GM12878 (cell line): Measurements from ENCODE around the gene TMEM151A. TPM values are rescaled to one million over a fixed set of nuclear protein-coding genes. Genes with fewer than 3 reads are reported as not detected.

ENCODE experiments used
- ATAC-seq: fragments of 200-7000 bp; cut with Tn5 transposase; 3 replicates; pipeline ENCODE4 v1.9.1; 2020; ENCODE audit warnings: mild to moderate bottlenecking, moderate library complexity
- BruUV-seq: library from RNA; stranded (reverse); fragments of 400-500 nt; replicated peaks from 2 replicates; lab custom pipeline; 2021; lab: Mats Ljungman, UMichigan
- CTCF ChIA-PET: fragments of 300-600 bp; sonication (Branson Sonifier 250); formaldehyde crosslinking; extraction: SDS; loops from one replicate; lab custom pipeline; 2021; ENCODE audit warnings: inconsistent platforms; lab: Yijun Ruan, JAX
- POLR2A ChIA-PET: fragments of 350-600 bp; formaldehyde crosslinking; extraction: SDS; loops from one replicate; lab custom pipeline; 2021; ENCODE audit warnings: inconsistent platforms; lab: Charles Lee
- RAD21 ChIA-PET: fragments of 300-600 bp; sonication (Branson Sonifier 250); formaldehyde crosslinking; loops from one replicate; lab custom pipeline; 2023; ENCODE audit warnings: antibody characterized with exemption; ENCODE audit not compliant: unreplicated experiment; lab: Charles Lee
- SMC1A ChIA-PET: fragments of 300-600 bp; sonication (Branson Sonifier 250); formaldehyde crosslinking; loops from one replicate; lab custom pipeline; 2023; ENCODE audit not compliant: unreplicated experiment, uncharacterized antibody; lab: Charles Lee
- DNase-seq: peaks from one replicate; pipeline ENCODE4 v3.0.0-alpha.2; 2011; ENCODE audit warnings: low read depth, low spot score
- FAIRE-seq: peaks from 3 replicates; lab custom pipeline; 2011; peaks lifted over from hg19 to GRCh38; lab: Jason Lieb, UNC
- H2AFZ ChIP-seq: 2 replicates; pipeline ENCODE4 v1.6.0; 2011; ENCODE audit warnings: low read depth, low read length, control low read depth; ENCODE audit not compliant: control insufficient read depth
- H3K27ac ChIP-seq: 2 replicates; pipeline ENCODE4 v1.5.1; 2011; ENCODE audit warnings: control low read depth; ENCODE audit not compliant: control insufficient read depth, insufficient read depth
- H3K27me3 ChIP-seq, 2 experiments: replicated peaks in 1 of 2; 2 replicates each; pipeline versions ENCODE4 v1.6.0 to v1.6.1; 2011; ENCODE audit warnings: low read length in 1 of 2; ENCODE audit not compliant: control insufficient read depth in 2 of 2, insufficient read depth in 2 of 2
- H3K36me3 ChIP-seq, 2 experiments: 2 replicates each; pipeline ENCODE4 v1.5.1; 2011; ENCODE audit warnings: low read length in 1 of 2; ENCODE audit not compliant: control insufficient read depth in 2 of 2, insufficient read depth in 2 of 2
- H3K4me1 ChIP-seq: 2 replicates; pipeline ENCODE4 v1.6.1; 2011; ENCODE audit warnings: mild to moderate bottlenecking, low read length, moderate library complexity, mixed read lengths; ENCODE audit not compliant: control insufficient read depth, insufficient read depth
- H3K4me2 ChIP-seq: 2 replicates; pipeline ENCODE4 v1.6.0; 2011; ENCODE audit warnings: control low read depth; ENCODE audit not compliant: control insufficient read depth, insufficient read depth
- H3K4me3 ChIP-seq: fragments of 200-600 bp; sonication (generic); 2 replicates; pipeline ENCODE4 v1.5.1; 2016
- H3K79me2 ChIP-seq: 2 replicates; pipeline ENCODE4 v1.6.0; 2011; ENCODE audit warnings: low read length; ENCODE audit not compliant: control insufficient read depth, insufficient read depth
- H3K9ac ChIP-seq: 2 replicates; pipeline ENCODE4 v1.8.0; 2011; ENCODE audit warnings: low read length, control low read depth, mixed read lengths; ENCODE audit not compliant: control insufficient read depth, insufficient read depth
- H3K9me3 ChIP-seq: replicated peaks from 3 replicates; pipeline ENCODE4 v1.5.1; 2011; ENCODE audit warnings: mild to moderate bottlenecking, low read length; ENCODE audit not compliant: control insufficient read depth, insufficient read depth
- H4K20me1 ChIP-seq: 2 replicates; pipeline ENCODE4 v1.6.0; 2011; ENCODE audit not compliant: control insufficient read depth, insufficient read depth
- ASH2L ChIP-seq: fragments of 300-600, 200-600 bp; sonication (generic); IDR thresholded peaks from 2 replicates; pipeline ENCODE4 v1.6.1; 2017; ENCODE audit warnings: low read depth, mild to moderate bottlenecking, borderline replicate concordance
- ATF3 ChIP-seq: IDR thresholded peaks from 2 replicates; pipeline ENCODE4 v1.6.1; 2011; ENCODE audit warnings: low read depth, mild to moderate bottlenecking, low read length, moderate library complexity, borderline replicate concordance; ENCODE audit errors: extremely low read depth
- BRCA1 ChIP-seq: IDR thresholded peaks from 2 replicates; pipeline ENCODE4 v1.6.1; 2011; ENCODE audit warnings: low read depth, low read length, improper control_type of control experiment
- EED ChIP-seq: sonication (generic); IDR thresholded peaks from 2 replicates; pipeline ENCODE4 v1.6.1; 2016; ENCODE audit warnings: antibody characterized with exemption, low read depth
- EP300 ChIP-seq, 2 experiments: fragments of 150-350 bp in 1 of 2; IDR thresholded peaks; 2 replicates each; pipeline ENCODE4 v1.6.1; 2011 to 2012; ENCODE audit warnings: low read depth in 2 of 2, low read length in 2 of 2, borderline replicate concordance in 1 of 2, improper control_type of control experiment in 1 of 2, inconsistent platforms in 1 of 2; ENCODE audit not compliant: control insufficient read depth in 1 of 2
- FOS ChIP-seq: IDR thresholded peaks from 3 replicates; pipeline ENCODE4 v1.6.1; 2011; ENCODE audit warnings: borderline replicate concordance; ENCODE audit not compliant: insufficient read length; ENCODE audit errors: extremely low read depth
- GABPA ChIP-seq: IDR thresholded peaks from 2 replicates; pipeline ENCODE4 v1.6.1; 2014; ENCODE audit warnings: antibody characterized with exemption, low read depth, mild to moderate bottlenecking, inconsistent platforms
- MLLT1 ChIP-seq: fragments of 450-650 bp; IDR thresholded peaks from 2 replicates; pipeline ENCODE4 v1.6.1; 2016; ENCODE audit warnings: mild to moderate bottlenecking
- POLR2AphosphoS2 ChIP-seq: IDR thresholded peaks from 2 replicates; pipeline ENCODE4 v1.6.1; 2011; ENCODE audit warnings: low read depth, mild to moderate bottlenecking, low read length, improper control_type of control experiment, moderate library complexity
- TAF1 ChIP-seq: IDR thresholded peaks from 2 replicates; pipeline ENCODE4 v1.6.1; 2011; ENCODE audit warnings: mild to moderate bottlenecking, low read depth, low read length, borderline replicate concordance
- ZNF207 ChIP-seq: fragments of 450-650 bp; IDR thresholded peaks from 2 replicates; pipeline ENCODE4 v1.6.1; 2014; ENCODE audit warnings: antibody characterized with exemption, mild to moderate bottlenecking, borderline replicate concordance
- WGBS: methylation state at CpG from one replicate; pipeline ENCODE4 v1.1.6; 2016; ENCODE audit warnings: low lambda C conversion rate; ENCODE audit not compliant: insufficient replicate concordance, insufficient coverage; ENCODE audit errors: missing lambda C conversion rate; 5-methylcytosine and 5-hydroxymethylcytosine counted together
- in situ Hi-C: fragments of 300-500 bp; cut with MboI; formaldehyde crosslinking; loops from 9 replicates; pipeline ENCODE4 v1.14.3; 2018; ENCODE audit warnings: mixed read lengths
- intact Hi-C: fragments of 100-400 bp; cut with micrococcal nuclease; formaldehyde crosslinking; loops from one replicate; pipeline ENCODE4 v1.14.2; 2022; ENCODE audit not compliant: unreplicated experiment
- polyA plus RNA-seq, 11 experiments: library from polyadenylated mRNA; depleted of rRNA in 4 of 11; unstranded in 6 of 11; stranded (reverse) in 5 of 11; fragments of >200 nt; fragmentation: Nextera tagmentation in 4 of 11; fragmentation: Illumina TruSeq in 1 of 11; extraction: Ambion mirVana in 4 of 11; extraction: Trizol in 1 of 11; gene quantifications; 1 replicate in 1 of 11; 2 replicates in 10 of 11; pipeline versions ENCODE4 v1.2.1 to v1.2.3, GENCODE V29; 2011 to 2016; ENCODE audit warnings: inconsistent platforms in 2 of 11, missing spikeins in 2 of 11, low read depth in 1 of 11
- total RNA-seq, 4 experiments: library from RNA; depleted of rRNA in 3 of 4; stranded (reverse); fragments of >200 nt in 3 of 4; fragmentation: Illumina TruSeq in 1 of 4; extraction: Trizol in 1 of 4; gene quantifications; 2 replicates each; pipeline versions ENCODE4 v1.2.1 to v1.2.3, GENCODE V29; 2013 to 2021

The TMEM151A gene
- total and polyA plus RNA-seq, 10 of the 15 experiments (the other 5 are each of a cell fraction or from before 2014, with no cell fraction given) = not detected

DNA sequence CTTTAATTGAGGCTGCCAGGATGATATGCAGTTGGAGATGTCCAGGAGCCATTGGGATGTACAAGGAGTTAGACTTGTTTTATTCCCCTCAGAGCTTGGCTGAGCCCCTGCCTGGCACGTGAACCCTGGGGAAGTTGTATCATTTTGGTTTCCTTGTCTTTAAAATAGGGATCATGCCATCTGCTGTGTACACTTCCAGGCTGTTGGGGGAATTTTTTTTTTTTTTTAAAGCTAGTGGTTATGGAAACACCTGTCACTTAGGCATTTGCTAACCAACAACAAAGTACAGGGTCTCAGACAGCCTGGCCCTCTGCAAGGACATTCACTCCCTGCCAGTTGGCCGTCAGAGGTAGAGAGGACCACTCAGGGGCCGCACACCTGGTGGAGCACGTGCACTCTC lies 31.7 kb upstream of the TMEM151A start:
- TF ChIP-seq POLR2AphosphoS2 = no peak
- Histone ChIP-seq H3K9ac (no peak overlapping the region), H3K4me1 (peaks cover 7% of the 10 kb centered on the region), H2AFZ (no peak overlapping the region), H4K20me1 (no peaks in the 10 kb centered on the region), H3K27me3 (no peaks in the 10 kb centered on the region), H3K4me2 (no peak overlapping the region), H3K4me3 (no peak overlapping the region), H3K36me3 (peaks cover 11 to 26% of the 10 kb centered on the region in 2 experiments), H3K27ac (no peak overlapping the region), H3K79me2 (peaks cover 19% of the 10 kb centered on the region), H3K9me3 (no peaks in the 10 kb centered on the region)
- FAIRE-seq = no peak
- intact Hi-C loops = loop anchor here (2.0 kb wide), 1 partner anchor 123 kb away; no protein-coding TSS in a partner anchor
- DNase-seq = no peak
- RAD21 ChIA-PET = no interaction called here
- CTCF ChIA-PET = interaction anchor here (1.0 to 2.3 kb wide), 6 partner anchors 8 to 621 kb away, joined by 3 to 7 read pairs (median 5); partner anchors contain the start of gene RAB1B
- ATAC-seq = no peak
- in situ Hi-C loops = no loop called here
- SMC1A ChIA-PET = interaction anchor here (0.6 to 0.8 kb wide), 3 partner anchors 36 to 125 kb away, joined by 3 to 4 read pairs (median 3); no protein-coding TSS in a partner anchor
- POLR2A ChIA-PET = interaction anchor here (0.5 to 1.1 kb wide), 4 partner anchors 14 to 372 kb away, joined by 3 to 6 read pairs (median 4); partner anchors contain the start of gene FIBP
- no TSS peak for BruUV-seq
- 97% methylated on average over 4 of the region's 4 CpGs for WGBS

DNA sequence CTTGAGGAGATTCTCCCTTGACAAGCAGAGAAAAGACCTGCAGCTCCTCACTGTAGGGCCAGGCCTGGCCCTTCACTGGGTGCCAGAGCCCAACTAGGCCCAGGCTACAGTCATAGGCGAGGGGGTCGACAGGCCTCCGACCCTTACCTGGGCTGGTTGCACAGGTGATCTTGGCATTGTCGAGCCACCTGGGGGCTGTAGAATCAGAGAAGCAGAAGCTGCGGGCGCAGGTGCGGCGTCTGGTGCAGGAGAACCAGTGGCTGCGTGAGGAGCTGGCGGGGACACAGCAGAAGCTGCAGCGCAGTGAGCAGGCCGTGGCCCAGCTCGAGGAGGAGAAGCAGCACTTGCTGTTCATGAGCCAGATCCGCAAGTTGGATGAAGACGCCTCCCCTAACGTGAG lies 30.1 kb upstream of the TMEM151A start:
- CTCF ChIA-PET = interaction anchor here (0.9 kb wide), 1 partner anchor 21 kb away, joined by 3 read pairs; no protein-coding TSS in a partner anchor
- Histone ChIP-seq H3K9ac (no peak overlapping the region), H3K27me3 (no peaks in the 10 kb centered on the region), H3K36me3 (peaks cover 11 to 32% of the 10 kb centered on the region in 2 experiments), H2AFZ (no peak overlapping the region), H3K4me3 (no peak overlapping the region), H3K79me2 (peaks cover 19% of the 10 kb centered on the region), H3K27ac (no peak overlapping the region), H3K4me1 (peaks cover 7% of the 10 kb centered on the region), H3K4me2 (no peak overlapping the region), H3K9me3 (no peaks in the 10 kb centered on the region), H4K20me1 (no peaks in the 10 kb centered on the region)
- no peak for DNase-seq
- SMC1A ChIA-PET = interaction anchor here (1.5 kb wide), 1 partner anchor 27 kb away, joined by 5 read pairs; the partner anchor contains the start of gene YIF1A
- RAD21 ChIA-PET = no interaction called here
- intact Hi-C loops = no loop called here
- in situ Hi-C loops = no loop called here
- ATAC-seq = no peak
- no peak for TF ChIP-seq GABPA
- no peak for TF ChIP-seq EED
- no peak for TF ChIP-seq BRCA1
- TF ChIP-seq ZNF207 = no peak
- TF ChIP-seq TAF1 = no peak
- TF ChIP-seq MLLT1 = no peak
- TF ChIP-seq ASH2L = no peak
- TF ChIP-seq EP300 (IDR thresholded peaks at IDR 0.05; ENCODE audit: borderline replicate concordance in 1 of 2, control insufficient read depth in 1 of 2, low read depth in 2 of 2, low read length in 2 of 2) = no peak
- no peak for TF ChIP-seq ATF3
- no peak for TF ChIP-seq FOS
- no peak for FAIRE-seq
- BruUV-seq = no TSS peak
- WGBS = 94% methylated on average over 16 of the region's 16 CpGs
- POLR2A ChIA-PET = interaction anchor here (1.2 to 1.5 kb wide), 2 partner anchors 39 to 126 kb away, joined by 3 to 4 read pairs; no protein-coding TSS in a partner anchor
